HG03139 (cell line): ENCODE results near the gene REXO1.

ENCODE experiments used
- ATAC-seq: cut with Tn5 transposase; IDR thresholded peaks from one replicate; pipeline ENCODE4 v1.9.1; 2021; ENCODE audit not compliant: unreplicated experiment

REXO1 gene

GRCh38 chr19:1862424-1863327 is 14.4 kb upstream of the REXO1 start:
- no peak for ATAC-seq

DNA sequence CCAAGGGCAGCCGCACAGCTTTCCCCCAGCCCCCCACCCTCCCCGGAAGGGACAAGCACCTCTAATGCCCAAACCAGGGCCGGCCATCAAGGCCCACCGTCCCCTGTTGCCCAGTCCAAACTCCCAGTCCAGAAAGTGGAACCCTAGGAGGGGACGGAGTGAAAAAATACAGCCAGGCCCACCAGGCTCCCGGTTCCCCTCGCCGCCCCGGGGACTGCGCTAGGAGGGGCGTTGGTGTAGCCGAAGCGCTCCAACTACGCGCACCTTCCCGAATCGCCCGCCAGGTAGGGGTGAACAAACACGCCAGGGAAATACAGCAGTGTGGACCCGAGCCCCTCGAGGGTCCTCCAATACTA is 13.8 kb upstream of the REXO1 start:
- no peak for ATAC-seq

DNA sequence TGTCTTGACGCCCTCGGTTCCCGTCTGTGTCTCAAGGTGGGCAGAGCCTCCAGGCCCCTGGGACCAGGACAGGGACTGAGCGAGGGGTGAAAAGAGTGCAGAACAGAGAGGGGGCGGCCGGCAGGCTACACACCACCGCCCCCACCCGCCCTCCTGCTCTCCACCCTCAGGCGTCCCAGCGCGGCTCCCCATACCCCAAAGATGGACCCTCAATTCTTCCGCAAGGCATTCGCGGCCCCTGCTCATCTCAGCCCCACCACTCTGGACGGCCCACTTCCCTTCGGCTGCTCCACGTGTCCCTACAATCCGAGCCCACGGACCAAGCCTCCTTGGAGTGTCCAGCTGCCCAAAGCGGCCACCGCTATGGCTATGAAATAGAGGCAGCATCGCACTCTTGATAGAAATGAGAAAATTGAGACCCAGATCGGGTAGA is 13.3 kb upstream of the REXO1 start:
- ATAC-seq = no peak

DNA sequence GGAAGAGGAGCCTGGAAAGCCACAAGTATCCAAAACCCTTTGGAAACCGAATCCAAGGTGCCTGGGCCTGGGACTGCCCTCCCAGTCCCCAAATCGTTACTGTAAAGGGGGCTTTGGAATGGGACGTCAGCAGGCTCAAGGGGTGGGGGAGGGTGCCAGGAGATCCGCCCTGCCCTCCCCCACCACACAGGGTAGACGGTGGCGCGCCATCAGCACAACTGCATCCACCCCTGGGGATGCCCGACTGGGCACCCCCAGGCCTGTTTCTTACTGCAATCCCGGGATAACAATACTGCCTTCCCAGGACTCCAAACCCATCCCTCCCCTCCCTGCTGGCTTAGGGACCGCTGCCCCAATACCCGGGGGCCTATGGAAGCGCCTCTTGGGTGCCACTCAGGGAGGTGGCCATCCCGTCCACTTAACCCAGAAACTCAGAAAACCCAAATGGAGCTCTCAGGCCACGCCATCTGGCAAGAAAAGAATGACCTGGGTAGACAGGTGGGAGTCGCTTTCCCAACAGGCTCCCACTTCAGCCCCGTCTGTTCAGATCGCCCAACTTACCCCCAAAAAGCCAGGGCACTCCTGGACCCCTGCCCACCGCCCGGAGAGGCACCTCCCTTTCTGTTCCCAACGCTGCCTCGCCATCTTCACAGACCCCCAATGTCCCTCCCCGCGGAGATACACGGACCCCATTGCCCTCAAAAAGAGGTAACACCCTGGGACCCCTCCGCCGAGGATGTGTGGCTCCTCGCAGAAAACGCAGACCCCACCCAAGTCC is 12.7 kb upstream of the REXO1 start:
- ATAC-seq = no peak

GRCh38 chr19:1860042-1860775 is 11.9 kb upstream of the REXO1 start:
- no peak for ATAC-seq

DNA sequence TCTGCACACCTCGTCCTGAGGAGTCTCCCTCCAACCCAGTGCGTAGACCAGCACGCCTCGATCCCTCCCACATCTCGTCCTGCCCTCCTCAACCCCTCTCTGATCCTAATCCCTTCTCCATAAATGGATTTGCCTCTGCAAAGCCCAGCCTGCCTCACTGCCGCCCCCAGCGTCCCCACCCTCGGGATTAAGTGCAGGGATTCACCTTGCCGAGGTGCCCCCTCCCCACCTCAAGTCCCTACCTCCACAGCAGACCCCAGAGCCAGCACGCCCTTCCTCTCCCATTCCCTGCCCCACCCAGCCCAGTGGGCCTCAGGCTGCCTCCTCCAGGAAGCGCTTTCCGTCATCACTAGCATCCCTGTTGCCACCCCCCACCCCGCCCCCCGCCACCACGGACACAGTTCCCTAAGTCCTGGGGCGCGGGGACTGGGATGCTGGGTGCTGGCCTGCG is 11.1 kb upstream of the REXO1 start:
- no peak for ATAC-seq

GRCh38 chr19:1858412-1859081 is 10.3 kb upstream of the REXO1 start:
- ATAC-seq = no peak

- ATAC-seq = no peak
Measured at GRCh38 chr19:1857648-1858326, 9.5 kb upstream of the REXO1 start.

DNA sequence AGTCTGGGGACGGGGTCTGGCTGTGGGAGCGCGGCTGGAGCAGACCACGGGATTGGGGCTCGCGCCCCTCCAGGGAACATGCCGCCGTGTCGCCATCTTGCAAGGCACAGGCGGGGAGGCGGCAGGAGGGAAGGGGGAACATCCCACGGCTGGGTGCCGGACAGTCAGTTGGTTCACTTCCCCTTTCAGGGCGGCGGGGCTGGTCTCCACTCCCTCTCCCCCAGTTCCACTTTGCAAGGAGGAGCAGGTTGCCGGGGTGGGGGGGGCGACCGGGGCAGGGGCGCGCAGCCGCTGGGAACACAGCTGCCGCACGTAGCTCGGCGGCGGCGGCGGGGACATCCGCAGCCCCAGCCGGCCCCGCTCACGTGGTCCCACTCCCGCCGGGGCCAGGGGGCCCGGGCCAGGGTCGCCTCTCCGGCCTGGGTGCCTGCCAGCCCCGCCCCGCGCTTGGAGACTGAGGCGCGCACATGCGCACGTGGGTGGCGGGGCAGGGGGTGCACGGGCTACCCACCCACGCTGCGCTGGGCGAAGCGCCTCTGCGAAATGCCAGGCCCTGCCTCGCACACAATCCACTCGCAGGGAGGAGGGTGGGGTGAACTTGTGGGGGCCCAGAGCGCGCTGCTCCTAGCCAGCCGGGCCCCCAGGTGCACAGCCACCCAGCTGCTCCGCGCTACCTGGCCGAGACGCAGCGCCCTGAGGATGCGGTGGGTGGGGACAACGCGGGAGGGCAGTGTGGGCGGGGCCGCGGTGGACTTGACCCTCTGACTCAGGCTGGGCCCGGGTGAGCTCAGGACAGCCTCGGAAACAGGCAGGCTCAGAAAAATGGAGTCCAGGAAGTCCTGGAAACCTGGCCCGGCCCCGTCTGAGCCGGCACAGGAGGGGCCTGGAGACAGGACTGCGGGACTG is 8.7 kb upstream of the REXO1 start:
- ATAC-seq = no peak

GRCh38 chr19:1856345-1856697 is 8.0 kb upstream of the REXO1 start:
- ATAC-seq = no peak

DNA sequence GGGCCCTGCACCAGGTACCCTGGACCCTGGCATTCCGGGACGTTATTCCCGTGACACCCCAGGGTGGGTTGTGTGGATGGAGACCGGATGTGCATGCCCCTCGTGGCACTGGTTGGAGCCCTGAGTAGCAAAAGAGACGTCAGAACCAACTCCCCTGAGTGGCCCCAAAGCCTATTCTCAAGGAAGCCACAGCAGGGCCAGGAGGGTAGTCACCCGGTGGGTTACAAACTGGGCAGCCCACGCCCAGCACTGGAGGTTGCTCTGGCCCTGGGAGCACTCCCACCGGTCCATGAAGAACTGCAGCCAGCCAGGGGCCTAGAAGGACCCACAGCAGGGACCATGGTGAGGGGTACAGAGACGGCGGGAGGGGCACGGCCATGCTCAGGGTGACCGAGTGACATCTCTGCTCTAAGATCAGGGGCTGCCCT is 7.6 kb upstream of the REXO1 start:
- no peak for ATAC-seq

GRCh38 chr19:1855040-1855827 is 7.0 kb upstream of the REXO1 start:
- ATAC-seq = peak; percentile 38

DNA sequence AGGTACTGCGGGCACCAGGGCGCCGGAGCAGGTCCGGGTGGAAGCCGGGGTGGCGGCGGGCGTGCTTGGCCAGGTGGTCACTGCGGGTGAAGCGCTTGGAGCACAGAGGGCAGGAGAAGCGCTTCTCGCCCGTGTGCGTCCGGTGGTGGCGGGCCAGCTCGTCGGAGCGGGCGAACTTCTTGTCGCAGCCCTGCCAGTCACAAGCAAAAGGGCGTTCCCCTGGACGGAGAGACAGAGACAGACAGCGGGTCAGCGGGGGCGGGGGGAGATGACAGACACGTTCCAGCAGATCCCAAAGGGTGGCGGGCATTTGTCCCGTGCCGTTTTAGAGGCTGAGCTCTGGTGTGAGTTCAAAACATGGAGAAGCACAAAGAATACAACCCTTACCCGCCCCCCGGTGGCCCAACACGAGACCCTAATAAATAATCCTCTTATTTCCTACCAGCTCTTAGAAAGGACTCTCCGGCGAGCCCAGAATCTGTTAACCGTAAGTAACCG is 6.3 kb upstream of the REXO1 start:
- ATAC-seq = no peak

GRCh38 chr19:1854039-1854541 is 5.8 kb upstream of the REXO1 start:
- no peak for ATAC-seq

DNA sequence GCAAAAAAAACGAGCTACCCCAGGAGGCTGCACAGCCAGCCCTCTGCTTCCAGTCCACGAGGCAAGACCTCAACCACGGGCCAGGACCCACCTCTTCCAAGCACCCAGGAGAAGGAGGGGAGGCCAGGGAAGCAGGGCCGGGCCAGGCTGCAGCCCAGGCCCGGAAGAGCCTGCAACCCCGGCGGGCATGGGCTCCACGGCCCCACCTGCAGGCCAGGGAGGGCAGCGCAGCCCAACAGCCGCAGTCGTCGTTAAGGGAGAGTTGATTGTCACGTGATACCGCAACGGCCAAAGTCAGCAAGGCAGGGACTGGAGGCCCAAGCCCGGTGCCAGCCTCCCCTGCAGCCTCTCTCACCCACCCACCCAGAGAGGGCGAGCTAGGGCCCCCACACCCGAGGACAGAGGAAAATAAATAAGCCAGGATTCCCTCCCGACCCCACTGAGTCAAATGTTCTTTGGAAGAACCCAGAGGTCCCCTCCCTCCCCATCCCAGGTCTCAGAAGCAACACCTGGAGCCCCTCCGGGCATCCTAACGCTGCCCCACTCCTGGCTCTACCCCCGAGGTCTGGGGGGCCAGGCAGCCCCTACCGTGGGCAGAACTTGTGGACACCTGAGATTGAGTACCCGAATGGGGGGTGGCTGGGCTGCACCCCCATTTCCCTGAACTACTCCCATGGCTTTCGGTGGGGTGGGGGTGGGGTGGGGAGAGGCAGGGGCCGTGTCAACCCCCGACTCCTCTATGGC is 5.2 kb upstream of the REXO1 start:
- no peak for ATAC-seq

DNA sequence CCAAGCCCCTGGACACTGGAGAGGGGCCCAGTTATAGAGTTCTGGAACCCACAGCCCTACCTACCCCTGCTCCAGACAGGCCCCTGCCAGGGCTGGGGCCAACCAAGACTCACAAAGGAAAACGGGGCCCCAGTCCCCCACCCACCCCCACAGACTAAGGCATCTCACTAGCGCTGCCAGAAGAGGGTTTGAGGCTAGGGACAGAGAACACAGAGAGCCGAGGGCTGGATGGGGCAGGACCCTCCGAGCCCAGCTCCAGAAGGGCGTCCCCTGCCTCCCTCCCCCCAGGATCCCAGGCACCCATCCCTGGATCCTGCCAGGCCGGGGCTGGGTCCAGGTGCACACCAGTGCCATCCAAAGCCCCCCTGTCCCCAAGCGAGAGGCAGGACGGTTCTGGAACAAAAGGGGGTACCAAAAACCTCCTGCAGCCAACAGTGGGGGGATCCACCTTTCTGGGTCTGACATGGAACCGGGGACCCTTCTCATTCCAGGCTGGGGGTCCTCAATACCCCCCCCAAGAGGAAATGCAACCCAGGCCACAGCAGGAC is 4.4 kb upstream of the REXO1 start:
- ATAC-seq = no peak
